Measurements from ENCODE around the gene CRKL. TPM values are rescaled to one million over a fixed set of nuclear protein-coding genes. Genes with fewer than 3 reads are reported as not detected.

CRKL gene
- total RNA-seq, 4 donors from 2014 or later = 38.2 to 46.2 (median 44.4) TPM

- no peak overlapping the region for H3K27ac ChIP-seq
- no peak for DNase-seq
- no peaks in the 10 kb centered on the region for H3K27me3 ChIP-seq
- no peaks in the 10 kb centered on the region for H3K36me3 ChIP-seq
- no peak for TF ChIP-seq CTCF (IDR thresholded peaks at IDR 0.05)
- TF ChIP-seq POLR2A (IDR thresholded peaks at IDR 0.05) = no peak
- 73 to 81% methylated on average over 14 to 18 of the region's 24 CpGs for WGBS, 2 donors
- peaks cover 15 to 25% (median 19%) of the 10 kb centered on the region in 3 donors for H3K4me1 ChIP-seq
- no peaks in the 10 kb centered on the region for H3K9me3 ChIP-seq
- intact Hi-C loops (cut with DNase I) = no loop called here
- no peak overlapping the region for H3K4me3 ChIP-seq
These were observed 59.2 kb downstream of the CRKL start for GRCh38 chr22:20976291-20976877.

GRCh38 chr22:20977019-20977418 lies 59.8 kb downstream of the CRKL start:
- no peak for TF ChIP-seq CTCF (IDR thresholded peaks at IDR 0.05)
- TF ChIP-seq POLR2A (IDR thresholded peaks at IDR 0.05) = no peak
- Histone ChIP-seq H3K4me3 (no peak overlapping the region), H3K27me3 (no peaks in the 10 kb centered on the region), H3K27ac (no peak overlapping the region), H3K36me3 (no peaks in the 10 kb centered on the region), H3K4me1 (peaks cover 15 to 29% (median 22%) of the 10 kb centered on the region in 3 donors), H3K9me3 (no peaks in the 10 kb centered on the region)
- DNase-seq = no peak
- WGBS, 2 donors = 63 to 78% methylated on average over 2 to 7 of the region's 11 CpGs
- intact Hi-C loops (cut with DNase I) = no loop called here

- peaks cover 15 to 32% (median 22%) of the 10 kb centered on the region in 3 donors for H3K4me1 ChIP-seq
- no peak overlapping the region for H3K27ac ChIP-seq
- no peaks in the 10 kb centered on the region for H3K27me3 ChIP-seq
- no peaks in the 10 kb centered on the region for H3K36me3 ChIP-seq
- TF ChIP-seq CTCF (IDR thresholded peaks at IDR 0.05) (no peak), POLR2A (IDR thresholded peaks at IDR 0.05) (no peak)
- H3K9me3 ChIP-seq = no peaks in the 10 kb centered on the region
- WGBS, 2 donors = 81 to 83% methylated on average over 12 to 15 of the region's 17 CpGs
- H3K4me3 ChIP-seq = no peak overlapping the region
- intact Hi-C loops (cut with DNase I) = no loop called here
- DNase-seq = no peak
These were observed 60.4 kb downstream of the CRKL start for GRCh38 chr22:20977516-20978170.

GRCh38 chr22:20978419-20978818 lies 61.2 kb downstream of the CRKL start:
- TF ChIP-seq POLR2A (IDR thresholded peaks at IDR 0.05) = no peak
- no peak for TF ChIP-seq CTCF (IDR thresholded peaks at IDR 0.05)
- WGBS, 2 donors = 71 to 94% methylated on average over 2 of the region's 2 CpGs

GRCh38 chr22:20979243-20979809 lies 62.1 kb downstream of the CRKL start:
- Histone ChIP-seq H3K4me3 (peak overlapping the region in 3 of 4 donors; percentile 29 to 54 (median 34)), H3K36me3 (peaks cover 0 to 10% (median 0%) of the 10 kb centered on the region in 3 donors), H3K4me1 (peaks cover 26 to 49% (median 27%) of the 10 kb centered on the region in 3 donors), H3K27me3 (no peaks in the 10 kb centered on the region), H3K27ac (peak overlapping the region in 3 of 4 donors; percentile 45 to 59 (median 50)), H3K9me3 (no peaks in the 10 kb centered on the region)
- intact Hi-C loops (cut with DNase I) = no loop called here
- TF ChIP-seq POLR2A (IDR thresholded peaks at IDR 0.05) (no peak), CTCF (IDR thresholded peaks at IDR 0.05) (no peak)
- DNase-seq = no peak
- WGBS, 2 donors = 6 to 13% methylated on average over 13 to 17 of the region's 39 CpGs

More at GRCh38 chr22:20978419-20978818, 61.2 kb downstream of the CRKL start:
- intact Hi-C loops (cut with DNase I) = no loop called here
- H3K27me3 ChIP-seq = no peaks in the 10 kb centered on the region
- peaks cover 0 to 1% (median 0%) of the 10 kb centered on the region in 3 donors for H3K36me3 ChIP-seq
- peaks cover 23 to 40% (median 26%) of the 10 kb centered on the region in 3 donors for H3K4me1 ChIP-seq
- no peaks in the 10 kb centered on the region for H3K9me3 ChIP-seq
- no peak for DNase-seq
- no peak overlapping the region for H3K4me3 ChIP-seq
- no peak overlapping the region for H3K27ac ChIP-seq

Measured in esophagus squamous epithelium (tissue), 5 donors.